H1 (cell line): Measurements from ENCODE around the gene DLGAP5. TPM values are rescaled to one million over a fixed set of nuclear protein-coding genes. Genes with fewer than 3 reads are reported as not detected.

ENCODE experiments used
- CBX5 ChIP-seq: fragments of 300-800, 300-1000 bp; sonication (generic); IDR thresholded peaks from 2 replicates; pipeline ENCODE4 v1.7.1; 2016; ENCODE audit warnings: antibody characterized with exemption, low read length, low read depth
- EGR1 ChIP-seq: IDR thresholded peaks from 2 replicates; pipeline ENCODE4 v1.6.1; 2011; ENCODE audit warnings: low read depth, low read length, borderline replicate concordance
- KDM1A ChIP-seq: fragments of 200-600, 300-600 bp; sonication (generic); IDR thresholded peaks from 2 replicates; pipeline ENCODE4 v1.7.1; 2016; ENCODE audit warnings: mild to moderate bottlenecking, low read length, borderline replicate concordance
- NANOG ChIP-seq: IDR thresholded peaks from 2 replicates; pipeline ENCODE4 v1.6.1; 2011; ENCODE audit warnings: low read length, low read depth, mild to moderate bottlenecking, inconsistent platforms; ENCODE audit not compliant: insufficient read depth, poor library complexity, severe bottlenecking
- SIX5 ChIP-seq: IDR thresholded peaks from 2 replicates; pipeline ENCODE4 v1.6.1; 2011; ENCODE audit warnings: mild to moderate bottlenecking, low read depth, low read length
- TAF7 ChIP-seq: optimal IDR thresholded peaks from 2 replicates; pipeline ENCODE3; 2011; ENCODE audit warnings: low read depth, mild to moderate bottlenecking, inconsistent platforms, low read length, moderate library complexity, borderline replicate concordance
- YY1 ChIP-seq: IDR thresholded peaks from 2 replicates; pipeline ENCODE4 v1.6.1; 2011; ENCODE audit warnings: low read depth, mild to moderate bottlenecking, low read length
- polyA plus RNA-seq, 7 experiments: library from polyadenylated mRNA; depleted of rRNA in 3 of 7; stranded (reverse) in 5 of 7; unstranded in 2 of 7; fragments of >200 nt in 5 of 7; fragments of 200-250 nt in 2 of 7; gene quantifications; 1 replicate in 5 of 7; 2 replicates in 1 of 7; 4 replicates in 1 of 7; pipeline versions ENCODE4 v1.2.1 to v1.2.3, GENCODE V29; 2011 to 2013; ENCODE audit warnings: missing spikeins in 2 of 7, mixed read lengths in 2 of 7
- total RNA-seq: library from RNA; stranded (reverse); fragmentation: NEBNext Ultra II Directional; extraction: Animal tissue kit (Norgen Biotek cat#: 25700); gene quantifications from 2 replicates; pipeline ENCODE4 v1.2.1, GENCODE V29; 2021
- TF ChIP-seq, protein P1 (sequence below): IDR thresholded peaks from 2 replicates; pipeline ENCODE4 v1.6.1; 2011; ENCODE audit warnings: low read depth, mild to moderate bottlenecking, low read length; ENCODE audit not compliant: insufficient read depth

DLGAP5 gene
- total and polyA plus RNA-seq, 2 of the 8 experiments (the other 6 are each of a cell fraction or from before 2014, with no cell fraction given): 16.9 to 155 TPM

DNA sequence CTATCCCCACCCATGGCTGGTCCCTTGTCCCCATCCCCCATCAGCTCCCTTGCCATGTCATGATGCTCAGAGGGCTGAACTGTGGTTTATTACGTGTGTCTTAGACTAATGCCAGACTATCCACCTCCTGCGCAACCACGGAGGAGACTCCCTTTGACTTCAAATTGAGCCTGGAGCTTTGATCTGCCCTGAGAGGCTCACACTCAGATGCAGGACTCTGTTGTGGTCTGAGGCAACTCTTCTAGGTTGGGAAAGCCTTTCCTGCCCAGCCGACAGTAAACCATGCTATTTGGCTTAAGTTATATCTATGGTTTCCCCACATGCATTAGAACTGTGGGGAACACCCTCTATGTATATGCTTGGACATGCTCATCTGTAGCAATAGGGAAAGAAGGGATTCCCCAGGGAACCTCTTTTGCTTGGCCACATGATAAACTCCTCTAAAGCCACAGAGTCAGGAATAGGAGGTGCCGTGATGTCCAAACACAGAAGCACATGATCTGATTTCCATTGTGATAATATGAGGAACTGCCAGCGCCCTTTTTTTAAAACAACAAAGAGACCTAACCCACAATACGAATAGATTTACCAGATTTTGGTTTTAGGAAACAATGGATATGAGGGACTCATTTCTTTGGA, 73.5 kb downstream of the DLGAP5 start (continued):
- TF ChIP-seq, protein P1, sequence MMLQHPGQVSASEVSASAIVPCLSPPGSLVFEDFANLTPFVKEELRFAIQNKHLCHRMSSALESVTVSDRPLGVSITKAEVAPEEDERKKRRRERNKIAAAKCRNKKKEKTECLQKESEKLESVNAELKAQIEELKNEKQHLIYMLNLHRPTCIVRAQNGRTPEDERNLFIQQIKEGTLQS: no peak
- no peak for TF ChIP-seq NANOG
- no peak for TF ChIP-seq TAF7
- no peak for TF ChIP-seq CBX5
- TF ChIP-seq EGR1: no peak
- TF ChIP-seq SIX5: no peak
- no peak for TF ChIP-seq KDM1A
- TF ChIP-seq YY1: no peak
